ENCODE results near the gene ADAM33.

DNA sequence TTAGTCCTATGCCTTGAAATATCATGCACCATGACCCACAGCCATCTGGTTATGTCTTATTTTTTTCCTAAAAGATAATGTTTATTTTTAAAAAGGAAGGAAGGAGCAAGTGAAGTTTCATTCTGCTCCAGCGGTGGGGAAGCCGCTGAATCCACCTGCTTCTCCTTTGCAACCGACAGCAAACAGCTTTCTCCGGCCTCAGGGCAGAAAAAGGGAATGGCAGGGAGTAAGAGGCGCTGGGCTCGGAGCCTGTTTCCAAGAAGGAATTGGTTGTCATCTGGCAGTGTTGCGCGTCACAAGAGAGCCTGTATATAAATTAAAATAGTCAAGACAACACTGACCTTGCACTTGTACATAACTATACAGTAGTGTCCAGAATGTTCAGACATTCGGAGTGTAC is 32.9 kb downstream of the ADAM33 start:
- TF ChIP-seq, protein P1, sequence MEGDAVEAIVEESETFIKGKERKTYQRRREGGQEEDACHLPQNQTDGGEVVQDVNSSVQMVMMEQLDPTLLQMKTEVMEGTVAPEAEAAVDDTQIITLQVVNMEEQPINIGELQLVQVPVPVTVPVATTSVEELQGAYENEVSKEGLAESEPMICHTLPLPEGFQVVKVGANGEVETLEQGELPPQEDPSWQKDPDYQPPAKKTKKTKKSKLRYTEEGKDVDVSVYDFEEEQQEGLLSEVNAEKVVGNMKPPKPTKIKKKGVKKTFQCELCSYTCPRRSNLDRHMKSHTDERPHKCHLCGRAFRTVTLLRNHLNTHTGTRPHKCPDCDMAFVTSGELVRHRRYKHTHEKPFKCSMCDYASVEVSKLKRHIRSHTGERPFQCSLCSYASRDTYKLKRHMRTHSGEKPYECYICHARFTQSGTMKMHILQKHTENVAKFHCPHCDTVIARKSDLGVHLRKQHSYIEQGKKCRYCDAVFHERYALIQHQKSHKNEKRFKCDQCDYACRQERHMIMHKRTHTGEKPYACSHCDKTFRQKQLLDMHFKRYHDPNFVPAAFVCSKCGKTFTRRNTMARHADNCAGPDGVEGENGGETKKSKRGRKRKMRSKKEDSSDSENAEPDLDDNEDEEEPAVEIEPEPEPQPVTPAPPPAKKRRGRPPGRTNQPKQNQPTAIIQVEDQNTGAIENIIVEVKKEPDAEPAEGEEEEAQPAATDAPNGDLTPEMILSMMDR (IDR thresholded peaks at IDR 0.05), result no peak
- TF ChIP-seq POLR2A (IDR thresholded peaks at IDR 0.05), result no peak

Data from Peyer's patch (tissue), 4 donors.